SK-N-SH (cell line): ENCODE results near the gene AMMECR1L.

Experiments used
- MAX ChIP-seq: IDR thresholded peaks from 2 replicates; pipeline ENCODE4 v1.4.0; 2012; ENCODE audit warnings: low read depth
- REST ChIP-seq: IDR thresholded peaks from 2 replicates; pipeline ENCODE4 v1.6.1; 2012; ENCODE audit warnings: mild to moderate bottlenecking, low read depth, low read length, moderate library complexity
- SMC3 ChIP-seq: IDR thresholded peaks from 2 replicates; pipeline ENCODE4 v1.6.1; 2012; ENCODE audit warnings: low read depth, low read length, improper control_type of control experiment
- TAF1 ChIP-seq: IDR thresholded peaks from 2 replicates; pipeline ENCODE4 v1.6.1; 2012; ENCODE audit warnings: low read depth, mild to moderate bottlenecking, low read length, moderate library complexity, borderline replicate concordance
- TF ChIP-seq, protein P1 (sequence below): fragments of 200-600 bp; sonication (generic); IDR thresholded peaks from 2 replicates; pipeline ENCODE4 v1.6.1; 2017; ENCODE audit warnings: antibody characterized with exemption, mild to moderate bottlenecking, moderate library complexity
- TF ChIP-seq, protein P2 (sequence below): IDR thresholded peaks from 2 replicates; pipeline ENCODE4 v1.4.0; 2012; ENCODE audit warnings: low read depth, borderline replicate concordance

- TF ChIP-seq, protein P1, sequence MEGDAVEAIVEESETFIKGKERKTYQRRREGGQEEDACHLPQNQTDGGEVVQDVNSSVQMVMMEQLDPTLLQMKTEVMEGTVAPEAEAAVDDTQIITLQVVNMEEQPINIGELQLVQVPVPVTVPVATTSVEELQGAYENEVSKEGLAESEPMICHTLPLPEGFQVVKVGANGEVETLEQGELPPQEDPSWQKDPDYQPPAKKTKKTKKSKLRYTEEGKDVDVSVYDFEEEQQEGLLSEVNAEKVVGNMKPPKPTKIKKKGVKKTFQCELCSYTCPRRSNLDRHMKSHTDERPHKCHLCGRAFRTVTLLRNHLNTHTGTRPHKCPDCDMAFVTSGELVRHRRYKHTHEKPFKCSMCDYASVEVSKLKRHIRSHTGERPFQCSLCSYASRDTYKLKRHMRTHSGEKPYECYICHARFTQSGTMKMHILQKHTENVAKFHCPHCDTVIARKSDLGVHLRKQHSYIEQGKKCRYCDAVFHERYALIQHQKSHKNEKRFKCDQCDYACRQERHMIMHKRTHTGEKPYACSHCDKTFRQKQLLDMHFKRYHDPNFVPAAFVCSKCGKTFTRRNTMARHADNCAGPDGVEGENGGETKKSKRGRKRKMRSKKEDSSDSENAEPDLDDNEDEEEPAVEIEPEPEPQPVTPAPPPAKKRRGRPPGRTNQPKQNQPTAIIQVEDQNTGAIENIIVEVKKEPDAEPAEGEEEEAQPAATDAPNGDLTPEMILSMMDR = no peak
- TF ChIP-seq, protein P2, sequence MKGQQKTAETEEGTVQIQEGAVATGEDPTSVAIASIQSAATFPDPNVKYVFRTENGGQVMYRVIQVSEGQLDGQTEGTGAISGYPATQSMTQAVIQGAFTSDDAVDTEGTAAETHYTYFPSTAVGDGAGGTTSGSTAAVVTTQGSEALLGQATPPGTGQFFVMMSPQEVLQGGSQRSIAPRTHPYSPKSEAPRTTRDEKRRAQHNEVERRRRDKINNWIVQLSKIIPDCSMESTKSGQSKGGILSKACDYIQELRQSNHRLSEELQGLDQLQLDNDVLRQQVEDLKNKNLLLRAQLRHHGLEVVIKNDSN = no peak
- TF ChIP-seq TAF1 (no peak), SMC3 (no peak), MAX (no peak), REST (no peak)
Measured at GRCh38 chr2:127818241-127818640, 67.5 kb downstream of the AMMECR1L start.
